ENCODE measurements around the gene KAT6B. TPM values are rescaled to one million over a fixed set of nuclear protein-coding genes. Genes with fewer than 3 reads are reported as not detected.
A peak's percentile ranks its signal among the peaks of the same experiment; 100 is the strongest.

The KAT6B gene
- total and polyA plus RNA-seq, 2 donors: 12.2 to 22.1 TPM

DNA sequence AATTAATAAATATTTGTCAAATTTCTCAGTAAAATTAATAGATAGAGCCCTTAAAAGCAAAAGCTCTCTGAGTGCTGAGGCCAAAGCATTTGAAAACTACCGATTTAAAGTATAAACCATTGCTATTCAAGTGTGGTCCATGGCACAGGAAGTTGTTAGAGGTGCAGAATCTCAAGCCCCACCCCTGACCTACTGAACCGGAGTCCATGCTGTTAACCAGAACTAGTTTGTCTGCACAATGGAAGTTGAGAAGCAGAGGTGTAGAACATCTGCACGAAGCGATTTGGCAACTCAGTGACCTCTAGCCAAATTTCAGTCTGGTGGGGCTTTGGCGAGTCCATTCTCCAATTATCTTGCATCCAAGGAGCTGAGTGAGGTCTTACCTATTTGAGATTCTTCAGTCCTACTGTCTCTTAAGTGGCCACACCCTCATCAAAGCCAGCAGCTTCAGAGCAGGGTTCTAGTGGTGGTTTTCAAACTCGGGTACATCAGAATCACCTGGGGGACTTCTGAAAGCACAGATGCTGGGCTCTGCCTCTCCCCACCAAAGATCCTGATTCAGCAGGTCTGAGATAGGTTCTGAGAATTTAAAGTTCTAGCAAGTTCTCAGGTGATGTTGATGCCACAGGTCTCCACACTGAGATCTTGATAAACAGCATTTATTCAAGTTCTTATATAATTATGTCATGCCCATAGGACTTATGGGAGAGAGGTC, 188.3 kb downstream of the KAT6B start:
- Histone ChIP-seq H3K27me3 (ENCODE audit: control insufficient read depth in 2 of 2, insufficient read depth in 1 of 2, low read length in 1 of 2) (no peaks in the 10 kb centered on the region), H3K27ac (ENCODE audit: low read depth in 1 of 2, low read length in 1 of 2) (no peak overlapping the region), H3K4me3 (ENCODE audit: low read length in 2 of 2) (no peak overlapping the region), H3K9me3 (ENCODE audit: control insufficient read depth in 2 of 2, insufficient read depth in 1 of 2, low read length in 1 of 2) (no peaks in the 10 kb centered on the region), H3K4me1 (ENCODE audit: control insufficient read depth in 2 of 2, insufficient read depth in 2 of 2, low read length in 2 of 2) (peaks cover 0 to 11% of the 10 kb centered on the region in 2 donors), H3K36me3 (ENCODE audit: control insufficient read depth in 2 of 2, insufficient read depth in 2 of 2, low read length in 1 of 2) (peaks cover 6 to 21% of the 10 kb centered on the region in 2 donors)
- DNase-seq (ENCODE audit: low read depth in 6 of 9, low spot score in 9 of 9): peak in 1 of 9 donors; percentile 27
- WGBS: 76% methylated on average over 6 of the region's 6 CpGs

DNA sequence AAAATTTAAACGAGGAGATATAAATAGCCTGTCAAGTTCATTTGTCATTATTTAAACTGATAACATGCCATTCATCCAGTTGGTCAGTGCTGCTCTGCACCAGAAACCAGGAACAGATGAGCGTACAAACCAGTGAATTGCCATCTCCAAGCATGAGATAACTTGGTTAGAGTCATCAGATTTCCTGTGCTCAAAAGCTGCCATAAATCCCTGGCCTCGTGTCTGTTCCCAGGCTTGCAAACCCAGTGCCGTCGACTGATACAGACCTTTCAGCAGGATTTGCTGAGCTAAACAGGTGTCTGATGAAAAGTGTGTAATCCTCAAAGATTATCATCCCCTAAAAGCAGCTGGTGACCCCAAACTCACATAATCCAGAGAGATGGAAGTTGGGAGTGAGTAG, 189.0 kb downstream of the KAT6B start:
- H3K9me3 ChIP-seq (ENCODE audit: control insufficient read depth in 2 of 2, insufficient read depth in 1 of 2, low read length in 1 of 2): no peaks in the 10 kb centered on the region
- no peak overlapping the region for H3K27ac ChIP-seq (ENCODE audit: low read depth in 1 of 2, low read length in 1 of 2)
- peaks cover 11 to 22% of the 10 kb centered on the region in 2 donors for H3K36me3 ChIP-seq (ENCODE audit: control insufficient read depth in 2 of 2, insufficient read depth in 2 of 2, low read length in 1 of 2)
- no peak for DNase-seq (ENCODE audit: low read depth in 6 of 9, low spot score in 9 of 9)
- H3K4me1 ChIP-seq (ENCODE audit: control insufficient read depth in 2 of 2, insufficient read depth in 2 of 2, low read length in 2 of 2): peaks cover 0 to 11% of the 10 kb centered on the region in 2 donors
- no peak overlapping the region for H3K4me3 ChIP-seq (ENCODE audit: low read length in 2 of 2)
- no peaks in the 10 kb centered on the region for H3K27me3 ChIP-seq (ENCODE audit: control insufficient read depth in 2 of 2, insufficient read depth in 1 of 2, low read length in 1 of 2)
- WGBS: 89% methylated on average over 5 of the region's 5 CpGs

DNA sequence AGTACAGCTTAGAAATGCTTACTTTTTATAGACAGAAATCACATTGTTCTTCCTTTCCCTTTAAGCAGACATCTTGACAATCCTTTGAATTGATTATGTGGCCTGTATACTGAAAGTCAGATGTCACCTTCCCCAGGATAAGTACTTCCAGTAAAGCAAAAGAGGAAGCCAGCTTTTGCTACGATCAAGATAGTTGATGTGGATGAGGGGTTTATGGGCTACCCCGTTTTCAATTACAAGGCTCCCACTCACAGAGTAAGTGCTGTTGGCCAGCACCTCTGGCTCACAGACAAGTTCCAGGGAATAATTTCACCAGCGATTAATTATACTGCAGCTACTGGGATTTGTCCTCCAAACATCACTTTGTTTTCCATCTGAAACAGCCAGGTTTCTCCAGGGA, 189.9 kb downstream of the KAT6B start:
- no peaks in the 10 kb centered on the region for H3K27me3 ChIP-seq (ENCODE audit: control insufficient read depth in 2 of 2, insufficient read depth in 1 of 2, low read length in 1 of 2)
- WGBS: 64% methylated on average over 3 of the region's 3 CpGs
- peaks cover 18 to 28% of the 10 kb centered on the region in 2 donors for H3K36me3 ChIP-seq (ENCODE audit: control insufficient read depth in 2 of 2, insufficient read depth in 2 of 2, low read length in 1 of 2)
- H3K27ac ChIP-seq (ENCODE audit: low read depth in 1 of 2, low read length in 1 of 2): no peak overlapping the region
- H3K4me3 ChIP-seq (ENCODE audit: low read length in 2 of 2): no peak overlapping the region
- no peak for DNase-seq (ENCODE audit: low read depth in 6 of 9, low spot score in 9 of 9)
- no peaks in the 10 kb centered on the region for H3K9me3 ChIP-seq (ENCODE audit: control insufficient read depth in 2 of 2, insufficient read depth in 1 of 2, low read length in 1 of 2)
- H3K4me1 ChIP-seq (ENCODE audit: control insufficient read depth in 2 of 2, insufficient read depth in 2 of 2, low read length in 2 of 2): peaks cover 0 to 11% of the 10 kb centered on the region in 2 donors

DNA sequence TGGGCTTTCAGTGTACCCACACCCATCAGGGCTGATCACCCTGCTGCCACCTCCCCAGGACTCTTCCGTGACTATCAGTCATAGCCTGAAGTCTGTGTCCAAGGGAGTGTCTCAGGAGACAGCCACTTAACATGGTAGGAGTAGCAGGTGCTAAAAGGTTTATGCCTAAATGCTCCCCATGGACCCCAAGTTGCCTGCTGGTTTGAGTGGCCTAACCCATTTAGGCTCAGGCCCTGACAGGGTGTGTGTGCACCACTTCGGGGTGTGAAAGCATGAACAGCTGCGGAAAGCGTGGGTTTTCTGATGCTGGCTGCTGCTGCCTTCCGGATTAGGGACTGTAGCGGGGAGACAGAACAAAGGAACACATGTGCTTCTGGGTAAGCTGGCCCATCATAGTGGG, 191.9 kb downstream of the KAT6B start:
- H3K4me1 ChIP-seq (ENCODE audit: control insufficient read depth in 2 of 2, insufficient read depth in 2 of 2, low read length in 2 of 2): peaks cover 0 to 11% of the 10 kb centered on the region in 2 donors
- peak in 3 of 9 donors; percentile 15 to 42 (median 22) for DNase-seq (ENCODE audit: low read depth in 6 of 9, low spot score in 9 of 9)
- H3K9me3 ChIP-seq (ENCODE audit: control insufficient read depth in 2 of 2, insufficient read depth in 1 of 2, low read length in 1 of 2): no peaks in the 10 kb centered on the region
- peaks cover 31 to 38% of the 10 kb centered on the region in 2 donors for H3K36me3 ChIP-seq (ENCODE audit: control insufficient read depth in 2 of 2, insufficient read depth in 2 of 2, low read length in 1 of 2)
- peak overlapping the region in 1 of 2 donors; percentile 56 for H3K27ac ChIP-seq (ENCODE audit: low read depth in 1 of 2, low read length in 1 of 2)
- no peaks in the 10 kb centered on the region for H3K27me3 ChIP-seq (ENCODE audit: control insufficient read depth in 2 of 2, insufficient read depth in 1 of 2, low read length in 1 of 2)
- H3K4me3 ChIP-seq (ENCODE audit: low read length in 2 of 2): no peak overlapping the region
- WGBS: 89% methylated on average over 6 of the region's 6 CpGs

DNA sequence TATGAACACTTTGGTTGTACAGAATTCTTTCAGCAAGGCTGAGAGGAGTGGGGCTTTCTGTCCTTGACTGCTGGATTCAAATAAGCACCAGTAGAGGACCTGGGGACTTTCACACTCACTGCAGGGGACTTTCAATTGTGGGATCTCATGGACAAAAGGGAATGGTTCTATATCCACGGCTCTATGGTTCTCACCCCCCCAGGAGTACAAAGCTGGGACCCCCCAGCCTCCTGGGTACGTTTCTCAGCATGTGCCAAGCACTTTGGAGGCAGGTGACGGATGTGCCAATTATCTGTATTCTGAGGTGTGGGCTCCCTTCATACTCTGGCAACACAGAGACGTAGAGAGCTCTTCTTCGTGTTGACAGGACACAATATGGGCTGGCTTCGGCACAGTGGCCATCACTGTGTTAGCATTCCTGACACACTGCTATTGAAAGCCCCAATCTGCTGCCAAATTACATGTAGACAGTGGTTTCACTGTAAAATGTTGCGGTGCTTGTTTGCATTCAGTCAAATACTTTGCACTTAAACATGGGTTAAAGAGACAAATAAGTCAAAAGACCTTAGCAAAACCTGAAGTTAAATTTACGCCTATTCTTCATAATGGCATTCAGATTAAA, 192.4 kb downstream of the KAT6B start:
- no peak overlapping the region for H3K27ac ChIP-seq (ENCODE audit: low read depth in 1 of 2, low read length in 1 of 2)
- 93% methylated on average over 8 of the region's 8 CpGs for WGBS

DNA sequence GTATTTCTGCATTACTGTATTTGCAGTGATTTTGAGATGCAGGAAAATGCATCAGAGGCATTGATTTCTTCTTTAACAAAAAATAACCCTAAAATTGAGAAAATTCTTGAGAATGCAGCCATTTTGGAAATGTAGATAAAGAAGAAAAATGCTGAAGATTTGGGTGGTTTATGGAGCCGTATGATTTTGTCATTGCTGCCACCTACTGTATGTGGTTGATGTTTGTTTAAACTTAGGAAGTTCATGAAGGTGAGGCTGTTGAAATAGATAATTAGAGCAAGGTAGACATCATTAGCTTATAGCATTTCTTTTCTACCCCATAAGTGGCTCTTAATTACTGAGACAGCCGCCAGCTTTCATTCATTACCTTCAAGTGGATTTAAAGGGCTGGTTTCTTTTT, 193.0 kb downstream of the KAT6B start:
- WGBS: 49% methylated on average over 2 of the region's 2 CpGs
- DNase-seq (ENCODE audit: low read depth in 6 of 9, low spot score in 9 of 9): peak in 8 of 9 donors; percentile 32 to 76 (median 40)
- peaks cover 0 to 11% of the 10 kb centered on the region in 2 donors for H3K4me1 ChIP-seq (ENCODE audit: control insufficient read depth in 2 of 2, insufficient read depth in 2 of 2, low read length in 2 of 2)
- H3K27ac ChIP-seq (ENCODE audit: low read depth in 1 of 2, low read length in 1 of 2): no peak overlapping the region
- no peaks in the 10 kb centered on the region for H3K27me3 ChIP-seq (ENCODE audit: control insufficient read depth in 2 of 2, insufficient read depth in 1 of 2, low read length in 1 of 2)
- no peak overlapping the region for H3K4me3 ChIP-seq (ENCODE audit: low read length in 2 of 2)
- no peaks in the 10 kb centered on the region for H3K9me3 ChIP-seq (ENCODE audit: control insufficient read depth in 2 of 2, insufficient read depth in 1 of 2, low read length in 1 of 2)
- peaks cover 31 to 47% of the 10 kb centered on the region in 2 donors for H3K36me3 ChIP-seq (ENCODE audit: control insufficient read depth in 2 of 2, insufficient read depth in 2 of 2, low read length in 1 of 2)

More for the DNA sequence above, 192.4 kb downstream of the KAT6B start:
- H3K36me3 ChIP-seq (ENCODE audit: control insufficient read depth in 2 of 2, insufficient read depth in 2 of 2, low read length in 1 of 2): peaks cover 31 to 42% of the 10 kb centered on the region in 2 donors
- H3K4me1 ChIP-seq (ENCODE audit: control insufficient read depth in 2 of 2, insufficient read depth in 2 of 2, low read length in 2 of 2): peaks cover 0 to 11% of the 10 kb centered on the region in 2 donors
- H3K27me3 ChIP-seq (ENCODE audit: control insufficient read depth in 2 of 2, insufficient read depth in 1 of 2, low read length in 1 of 2): no peaks in the 10 kb centered on the region
- DNase-seq (ENCODE audit: low read depth in 6 of 9, low spot score in 9 of 9): no peak
- no peak overlapping the region for H3K4me3 ChIP-seq (ENCODE audit: low read length in 2 of 2)
- no peaks in the 10 kb centered on the region for H3K9me3 ChIP-seq (ENCODE audit: control insufficient read depth in 2 of 2, insufficient read depth in 1 of 2, low read length in 1 of 2)

DNA sequence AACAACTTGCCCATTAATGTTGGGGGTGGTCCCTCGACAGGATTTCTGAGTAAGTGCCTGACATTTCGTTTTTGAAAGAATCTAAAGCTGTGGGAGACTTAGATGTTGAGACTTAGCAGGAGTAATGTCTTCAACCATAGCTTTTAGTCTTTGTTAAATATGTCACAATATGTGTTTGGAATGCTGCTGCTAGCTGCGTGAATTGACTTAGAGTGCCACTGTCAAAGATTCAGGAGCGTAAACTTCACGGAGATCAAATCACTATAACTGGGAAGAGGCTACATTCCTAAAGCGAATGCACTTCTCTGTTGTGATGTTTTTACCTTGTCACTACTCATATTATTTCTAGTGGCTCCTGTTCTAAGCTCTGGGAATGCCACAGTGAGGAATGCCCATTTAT, 193.8 kb downstream of the KAT6B start:
- no peak for DNase-seq (ENCODE audit: low read depth in 6 of 9, low spot score in 9 of 9)
- Histone ChIP-seq H3K36me3 (ENCODE audit: control insufficient read depth in 2 of 2, insufficient read depth in 2 of 2, low read length in 1 of 2) (peaks cover 39 to 55% of the 10 kb centered on the region in 2 donors), H3K4me1 (ENCODE audit: control insufficient read depth in 2 of 2, insufficient read depth in 2 of 2, low read length in 2 of 2) (peaks cover 0 to 5% of the 10 kb centered on the region in 2 donors), H3K27me3 (ENCODE audit: control insufficient read depth in 2 of 2, insufficient read depth in 1 of 2, low read length in 1 of 2) (no peaks in the 10 kb centered on the region), H3K27ac (ENCODE audit: low read depth in 1 of 2, low read length in 1 of 2) (no peak overlapping the region), H3K4me3 (ENCODE audit: low read length in 2 of 2) (no peak overlapping the region), H3K9me3 (ENCODE audit: control insufficient read depth in 2 of 2, insufficient read depth in 1 of 2, low read length in 1 of 2) (no peaks in the 10 kb centered on the region)
- WGBS: 87% methylated on average over 6 of the region's 6 CpGs

DNA sequence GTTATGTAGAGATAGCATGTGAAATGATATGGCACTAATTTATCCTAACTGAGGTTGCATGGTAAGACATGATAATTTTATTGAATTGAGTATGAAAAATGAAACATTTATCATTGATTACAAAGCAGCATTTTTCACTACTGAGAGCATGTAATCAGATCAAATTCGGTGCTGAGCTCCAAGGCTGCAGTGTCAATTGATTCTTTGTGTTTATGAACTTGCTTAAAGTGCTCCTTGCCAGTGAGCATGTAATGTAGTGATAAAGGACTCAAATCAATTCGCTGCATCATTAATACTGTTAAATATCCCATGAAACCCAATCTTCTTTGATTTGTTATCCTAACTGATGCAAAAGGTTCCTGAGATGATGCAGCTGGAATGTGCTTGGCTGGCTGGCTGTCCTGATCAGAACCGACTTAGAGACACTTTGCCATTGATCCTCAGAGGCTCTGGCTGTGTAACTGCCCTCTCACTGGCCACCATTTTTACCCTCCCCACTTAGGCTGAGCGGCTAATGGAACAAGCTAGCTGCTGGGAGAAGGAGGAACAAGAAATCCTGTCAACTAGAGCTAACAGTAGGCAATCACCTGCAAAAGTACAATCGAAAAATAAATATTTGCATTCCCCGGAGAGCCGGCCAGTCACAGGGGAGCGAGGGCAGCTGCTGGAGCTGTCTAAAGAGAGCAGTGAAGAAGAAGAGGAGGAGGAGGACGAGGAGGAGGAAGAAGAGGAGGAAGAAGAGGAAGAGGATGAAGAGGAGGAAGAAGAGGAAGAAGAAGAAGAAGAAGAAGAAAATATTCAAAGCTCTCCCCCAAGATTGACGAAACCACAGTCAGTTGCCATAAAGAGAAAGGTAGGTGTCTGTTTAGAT, 195.2 kb downstream of the KAT6B start:
- no peaks in the 10 kb centered on the region for H3K9me3 ChIP-seq (ENCODE audit: control insufficient read depth in 2 of 2, insufficient read depth in 1 of 2, low read length in 1 of 2)
- 94% methylated on average over 10 of the region's 10 CpGs for WGBS
- no peak for DNase-seq (ENCODE audit: low read depth in 6 of 9, low spot score in 9 of 9)
- H3K27ac ChIP-seq (ENCODE audit: low read depth in 1 of 2, low read length in 1 of 2): no peak overlapping the region
- no peaks in the 10 kb centered on the region for H3K27me3 ChIP-seq (ENCODE audit: control insufficient read depth in 2 of 2, insufficient read depth in 1 of 2, low read length in 1 of 2)
- H3K4me1 ChIP-seq (ENCODE audit: control insufficient read depth in 2 of 2, insufficient read depth in 2 of 2, low read length in 2 of 2): peaks cover 0 to 5% of the 10 kb centered on the region in 2 donors
- no peak overlapping the region for H3K4me3 ChIP-seq (ENCODE audit: low read length in 2 of 2)
- H3K36me3 ChIP-seq (ENCODE audit: control insufficient read depth in 2 of 2, insufficient read depth in 2 of 2, low read length in 1 of 2): peaks cover 49 to 68% of the 10 kb centered on the region in 2 donors

Measured in thymus (tissue), 11 donors.